Measurements from ENCODE around the gene ERCC6L2. TPM values are rescaled to one million over a fixed set of nuclear protein-coding genes. Genes with fewer than 3 reads are reported as not detected.

ERCC6L2 gene
- total RNA-seq, 3 donors from 2014 or later = 69.9 to 100.0 (median 71.4) TPM

DNA sequence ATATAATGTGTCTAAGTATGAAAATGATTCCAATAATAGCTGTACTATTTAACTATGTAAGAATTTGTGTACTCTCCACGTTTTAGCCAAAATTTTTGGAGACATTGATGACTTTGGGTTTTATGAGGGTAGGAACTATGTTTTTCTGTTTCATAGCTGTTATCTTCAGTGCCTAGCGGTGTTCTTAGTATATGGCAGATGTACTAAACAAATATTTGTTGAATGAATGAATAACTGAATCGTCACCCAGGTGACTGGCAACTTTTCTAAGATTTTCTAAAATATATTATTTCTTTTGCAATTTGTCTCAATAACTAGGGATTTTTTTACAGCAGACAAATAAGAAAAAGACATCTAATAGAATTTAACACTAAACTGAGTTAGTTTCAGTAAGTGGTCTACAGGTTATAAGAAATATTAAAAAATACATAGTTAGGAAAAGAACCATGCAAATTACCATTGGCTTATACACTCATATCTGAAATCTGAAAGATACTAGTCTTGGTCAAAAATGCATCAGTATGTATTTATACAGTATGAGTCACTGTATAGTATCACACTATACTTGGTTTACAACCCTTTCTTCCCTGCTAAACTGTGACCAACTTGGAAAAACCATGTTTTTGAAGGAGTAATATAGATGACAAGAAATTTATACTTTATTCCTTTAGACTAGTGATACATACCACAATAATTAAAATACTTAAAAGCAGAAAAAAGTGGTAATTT is 10.5 kb upstream of the ERCC6L2 start:
- TF ChIP-seq POLR2A (IDR thresholded peaks at IDR 0.05) (no peak), POLR2AphosphoS5 (IDR thresholded peaks at IDR 0.05) (no peak)
- TF ChIP-seq, protein P1, sequence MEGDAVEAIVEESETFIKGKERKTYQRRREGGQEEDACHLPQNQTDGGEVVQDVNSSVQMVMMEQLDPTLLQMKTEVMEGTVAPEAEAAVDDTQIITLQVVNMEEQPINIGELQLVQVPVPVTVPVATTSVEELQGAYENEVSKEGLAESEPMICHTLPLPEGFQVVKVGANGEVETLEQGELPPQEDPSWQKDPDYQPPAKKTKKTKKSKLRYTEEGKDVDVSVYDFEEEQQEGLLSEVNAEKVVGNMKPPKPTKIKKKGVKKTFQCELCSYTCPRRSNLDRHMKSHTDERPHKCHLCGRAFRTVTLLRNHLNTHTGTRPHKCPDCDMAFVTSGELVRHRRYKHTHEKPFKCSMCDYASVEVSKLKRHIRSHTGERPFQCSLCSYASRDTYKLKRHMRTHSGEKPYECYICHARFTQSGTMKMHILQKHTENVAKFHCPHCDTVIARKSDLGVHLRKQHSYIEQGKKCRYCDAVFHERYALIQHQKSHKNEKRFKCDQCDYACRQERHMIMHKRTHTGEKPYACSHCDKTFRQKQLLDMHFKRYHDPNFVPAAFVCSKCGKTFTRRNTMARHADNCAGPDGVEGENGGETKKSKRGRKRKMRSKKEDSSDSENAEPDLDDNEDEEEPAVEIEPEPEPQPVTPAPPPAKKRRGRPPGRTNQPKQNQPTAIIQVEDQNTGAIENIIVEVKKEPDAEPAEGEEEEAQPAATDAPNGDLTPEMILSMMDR (IDR thresholded peaks at IDR 0.05) = no peak
- intact Hi-C loops (cut with DNase I; ENCODE audit: low total_unique reads) = no loop called here
- no peaks in the 10 kb centered on the region for H3K36me3 ChIP-seq
- H3K27me3 ChIP-seq = no peaks in the 10 kb centered on the region
- H3K9me3 ChIP-seq = peaks cover 0 to 14% of the 10 kb centered on the region in 2 donors
- no peak overlapping the region for H3K4me3 ChIP-seq
- no peaks in the 10 kb centered on the region for H3K4me1 ChIP-seq
- no peak overlapping the region for H3K27ac ChIP-seq
- DNase-seq (ENCODE audit: low spot score in 2 of 2) = no peak

GRCh38 chr9:95870352-95870751 is 5.1 kb upstream of the ERCC6L2 start:
- Histone ChIP-seq H3K4me3 (no peak overlapping the region), H3K36me3 (no peaks in the 10 kb centered on the region), H3K9me3 (no peaks in the 10 kb centered on the region), H3K4me1 (peaks cover 3 to 5% of the 10 kb centered on the region in 2 donors), H3K27me3 (no peaks in the 10 kb centered on the region), H3K27ac (no peak overlapping the region)
- TF ChIP-seq, protein P1 (IDR thresholded peaks at IDR 0.05) = no peak
- no peak for TF ChIP-seq POLR2AphosphoS5 (IDR thresholded peaks at IDR 0.05)
- no peak for TF ChIP-seq POLR2A (IDR thresholded peaks at IDR 0.05)
- no peak for DNase-seq (ENCODE audit: low spot score in 2 of 2)
- intact Hi-C loops (cut with DNase I; ENCODE audit: low total_unique reads) = no loop called here

GRCh38 chr9:95870906-95871305 is 4.6 kb upstream of the ERCC6L2 start:
- H3K4me1 ChIP-seq = peaks cover 3 to 5% of the 10 kb centered on the region in 2 donors
- H3K27me3 ChIP-seq = no peaks in the 10 kb centered on the region
- no peak overlapping the region for H3K27ac ChIP-seq
- intact Hi-C loops (cut with DNase I; ENCODE audit: low total_unique reads) = no loop called here
- DNase-seq (ENCODE audit: low spot score in 2 of 2) = no peak
- TF ChIP-seq, protein P1 (IDR thresholded peaks at IDR 0.05) = no peak
- TF ChIP-seq POLR2A (IDR thresholded peaks at IDR 0.05) (no peak), POLR2AphosphoS5 (IDR thresholded peaks at IDR 0.05) (no peak)
- no peaks in the 10 kb centered on the region for H3K36me3 ChIP-seq
- H3K4me3 ChIP-seq = no peak overlapping the region
- no peaks in the 10 kb centered on the region for H3K9me3 ChIP-seq

DNA sequence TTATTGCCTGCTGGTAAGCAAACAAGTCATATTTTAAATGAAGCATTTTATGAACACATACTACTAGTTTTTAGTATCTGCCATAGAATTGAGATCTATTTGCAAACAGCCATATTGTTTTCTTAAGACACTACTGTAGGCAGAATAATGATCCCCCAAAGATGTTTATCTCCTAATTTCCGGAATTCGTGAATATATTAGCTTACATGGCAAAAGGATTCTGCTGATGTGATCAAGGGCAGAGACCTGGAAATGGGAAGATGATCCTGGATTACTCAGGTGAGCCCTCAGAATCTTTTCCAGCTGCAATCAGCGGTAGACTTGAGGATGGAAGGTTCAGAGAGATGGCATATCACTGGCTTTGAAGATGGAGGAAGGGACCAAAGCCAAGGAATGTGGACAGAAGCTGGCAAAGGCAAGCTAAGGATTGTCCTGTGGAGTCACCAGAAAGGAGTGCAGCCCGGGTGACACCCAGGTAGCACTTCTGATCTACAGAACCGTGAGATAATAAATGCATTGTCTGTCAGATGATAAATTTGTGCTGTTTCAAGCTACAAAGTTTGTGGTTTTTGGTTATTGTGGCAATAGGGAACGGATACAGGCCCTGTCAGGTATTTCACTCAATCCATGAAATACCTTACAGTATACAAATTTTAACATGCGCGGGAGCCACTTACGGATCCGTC is 1.0 kb upstream of the ERCC6L2 start:
- intact Hi-C loops (cut with DNase I; ENCODE audit: low total_unique reads) = no loop called here
- Histone ChIP-seq H3K27ac (peak overlapping the region; percentile 98 to 99), H3K27me3 (no peaks in the 10 kb centered on the region), H3K4me1 (peaks cover 3 to 5% of the 10 kb centered on the region in 2 donors), H3K4me3 (no peak overlapping the region), H3K36me3 (no peaks in the 10 kb centered on the region), H3K9me3 (no peaks in the 10 kb centered on the region)
- DNase-seq (ENCODE audit: low spot score in 2 of 2) = no peak
- TF ChIP-seq, protein P1 (IDR thresholded peaks at IDR 0.05) = no peak
- no peak for TF ChIP-seq POLR2AphosphoS5 (IDR thresholded peaks at IDR 0.05)
- no peak for TF ChIP-seq POLR2A (IDR thresholded peaks at IDR 0.05)

DNA sequence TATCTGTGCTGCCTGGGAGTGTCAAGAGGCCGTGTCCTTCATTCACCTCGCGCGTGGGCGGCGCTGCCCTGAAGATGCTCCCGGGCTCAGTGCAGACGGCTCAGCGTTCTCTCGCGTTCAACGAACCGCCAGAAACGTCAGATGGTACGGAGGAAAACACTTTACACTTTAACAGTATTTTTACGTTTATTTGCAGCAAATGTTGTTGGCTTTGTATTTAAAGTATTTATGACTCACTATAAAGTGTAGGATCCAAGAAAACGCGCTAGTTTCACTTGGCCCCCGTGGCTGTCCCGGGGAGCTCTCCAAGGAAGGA is 544 bp upstream of the ERCC6L2 start:
- no peak overlapping the region for H3K4me3 ChIP-seq
- intact Hi-C loops (cut with DNase I; ENCODE audit: low total_unique reads) = no loop called here
- no peaks in the 10 kb centered on the region for H3K36me3 ChIP-seq
- H3K9me3 ChIP-seq = no peaks in the 10 kb centered on the region
- peaks cover 3 to 5% of the 10 kb centered on the region in 2 donors for H3K4me1 ChIP-seq
- peak; percentile 40 to 65 for DNase-seq (ENCODE audit: low spot score in 2 of 2)
- TF ChIP-seq POLR2A (IDR thresholded peaks at IDR 0.05) (no peak), POLR2AphosphoS5 (IDR thresholded peaks at IDR 0.05) (no peak)
- TF ChIP-seq, protein P1 (IDR thresholded peaks at IDR 0.05) = no peak
- peak overlapping the region; percentile 98 to 99 for H3K27ac ChIP-seq
- H3K27me3 ChIP-seq = no peaks in the 10 kb centered on the region
